Liver (tissue), 9 donors: ENCODE data around the gene PRKCH. TPM values are rescaled to one million over a fixed set of nuclear protein-coding genes. Genes with fewer than 3 reads are reported as not detected.

Experiments used
- DNase-seq: peaks from one replicate; pipeline ENCODE4 v3.0.0-alpha.2; 2017; ENCODE audit warnings: low spot score
- H3K27ac ChIP-seq, 2 donors: one replicate each; pipeline ENCODE4 v1.7.0; 2013; ENCODE audit warnings: inconsistent platforms in 2 of 2, low read length in 2 of 2, control low read depth in 1 of 2, low read depth in 1 of 2, mild to moderate bottlenecking in 1 of 2
- H3K27me3 ChIP-seq, 4 donors: one replicate each; pipeline versions ENCODE4 v1.6.1 to v1.7.0; 2013; ENCODE audit warnings: low read length in 3 of 4, inconsistent platforms in 1 of 4, mild to moderate bottlenecking in 1 of 4, moderate library complexity in 1 of 4; ENCODE audit not compliant: control insufficient read depth in 4 of 4, insufficient read depth in 4 of 4
- H3K36me3 ChIP-seq, 4 donors: one replicate each; pipeline versions ENCODE4 v1.6.1 to v1.7.0; 2013; ENCODE audit warnings: low read length in 3 of 4, mild to moderate bottlenecking in 3 of 4, low read depth in 1 of 4, moderate library complexity in 1 of 4; ENCODE audit not compliant: control insufficient read depth in 4 of 4, insufficient read depth in 3 of 4
- H3K4me1 ChIP-seq, 4 donors: one replicate each; pipeline versions ENCODE4 v1.6.1 to v1.7.0; 2013; ENCODE audit warnings: low read length in 3 of 4, mild to moderate bottlenecking in 3 of 4, moderate library complexity in 1 of 4; ENCODE audit not compliant: control insufficient read depth in 4 of 4, insufficient read depth in 4 of 4
- H3K4me3 ChIP-seq, 3 donors: one replicate each; pipeline versions ENCODE4 v1.6.1 to v1.7.0; 2013; ENCODE audit warnings: low read length in 3 of 3, control low read depth in 1 of 3, low read depth in 1 of 3, mild to moderate bottlenecking in 1 of 3
- H3K9ac ChIP-seq, 2 donors: one replicate each; pipeline ENCODE4 v1.7.0; 2013; ENCODE audit warnings: low read length in 2 of 2, mild to moderate bottlenecking in 2 of 2, moderate library complexity in 2 of 2, control low read depth in 1 of 2, low read depth in 1 of 2
- H3K9me3 ChIP-seq, 4 donors: one replicate each; pipeline versions ENCODE4 v1.6.1 to v1.7.0; 2013; ENCODE audit warnings: low read length in 3 of 4; ENCODE audit not compliant: control insufficient read depth in 4 of 4
- EGR1 ChIP-seq, 2 donors: IDR thresholded peaks; 2 replicates each; pipeline ENCODE4 v1.6.1; 2016 to 2018; ENCODE audit warnings: antibody characterized with exemption in 2 of 2, low read depth in 2 of 2
- FOXA1 ChIP-seq: IDR thresholded peaks from 2 replicates; pipeline ENCODE4 v1.6.1; 2016; ENCODE audit warnings: antibody characterized with exemption
- FOXA2 ChIP-seq: IDR thresholded peaks from 2 replicates; pipeline ENCODE4 v1.6.1; 2016; ENCODE audit warnings: antibody characterized with exemption
- GABPA ChIP-seq, 2 donors: IDR thresholded peaks in 1 of 2; conservative IDR thresholded peaks in 1 of 2; 2 replicates each; pipeline ENCODE4 v1.6.1; 2016; ENCODE audit warnings: antibody characterized with exemption in 2 of 2, mild to moderate bottlenecking in 1 of 2, moderate library complexity in 1 of 2
- HNF4A ChIP-seq, 2 donors: conservative IDR thresholded peaks; 2 replicates each; pipeline ENCODE4 v1.6.1; 2016; ENCODE audit warnings: antibody characterized with exemption in 2 of 2, mild to moderate bottlenecking in 2 of 2
- HNF4G ChIP-seq: IDR thresholded peaks from 2 replicates; pipeline ENCODE4 v1.6.1; 2016; ENCODE audit warnings: antibody characterized with exemption
- JUND ChIP-seq, 2 donors: IDR thresholded peaks; 2 replicates each; pipeline ENCODE4 v1.6.1; 2016; ENCODE audit warnings: antibody characterized with exemption in 2 of 2
- NR2F2 ChIP-seq: IDR thresholded peaks from 2 replicates; pipeline ENCODE4 v1.6.1; 2016; ENCODE audit warnings: antibody characterized with exemption
- RAD21 ChIP-seq, 2 donors: IDR thresholded peaks; 2 replicates each; pipeline ENCODE4 v1.6.1; 2016; ENCODE audit warnings: antibody characterized with exemption in 2 of 2, mild to moderate bottlenecking in 2 of 2
- RXRA ChIP-seq, 2 donors: IDR thresholded peaks; 2 replicates each; pipeline ENCODE4 v1.6.1; 2017 to 2018; ENCODE audit warnings: antibody characterized with exemption in 2 of 2, mild to moderate bottlenecking in 1 of 2
- SP1 ChIP-seq: IDR thresholded peaks from 2 replicates; pipeline ENCODE4 v1.6.1; 2018; ENCODE audit warnings: antibody characterized with exemption, mild to moderate bottlenecking
- TAF1 ChIP-seq: conservative IDR thresholded peaks from 2 replicates; pipeline ENCODE4 v1.6.1; 2016; ENCODE audit warnings: antibody characterized with exemption, mild to moderate bottlenecking
- YY1 ChIP-seq: IDR thresholded peaks from 2 replicates; pipeline ENCODE4 v1.6.1; 2016; ENCODE audit warnings: antibody characterized with exemption, mild to moderate bottlenecking
- WGBS: extraction: QIAGEN DNeasy Blood & Tissue Kit; methylation state at CpG from one replicate; pipeline ENCODE4 v1.1.7; 2013; 5-methylcytosine and 5-hydroxymethylcytosine counted together
- polyA plus RNA-seq, 2 donors: library from polyadenylated mRNA; stranded (reverse) in 1 of 2; unstranded in 1 of 2; fragments of 200-250 nt in 1 of 2; fragments of >200 nt in 1 of 2; fragmentation: Nextera tagmentation in 1 of 2; extraction: Ambion mirVana in 1 of 2; gene quantifications; one replicate each; pipeline versions ENCODE4 v1.2.1 to v1.2.3, GENCODE V29; 2013 to 2015
- total RNA-seq, 2 donors: library from RNA; depleted of rRNA; stranded (reverse); fragments of >200 nt; gene quantifications; one replicate each; pipeline ENCODE4 v1.2.3, GENCODE V29; 2014
- TF ChIP-seq, protein P1 (sequence below): IDR thresholded peaks from 2 replicates; pipeline ENCODE4 v1.6.1; 2016; ENCODE audit warnings: antibody characterized with exemption
- TF ChIP-seq, protein P2 (sequence below): fragments of 150-350 bp; IDR thresholded peaks from 2 replicates; pipeline ENCODE4 v1.5.1; 2017; ENCODE audit warnings: improper control_type of control experiment, low read depth, low read length; ENCODE audit not compliant: missing input control
- TF ChIP-seq, protein P3 (sequence below): IDR thresholded peaks from 2 replicates; pipeline ENCODE4 v1.6.1; 2016; ENCODE audit warnings: antibody characterized with exemption
- TF ChIP-seq, protein P4 (sequence below): IDR thresholded peaks from 2 replicates; pipeline ENCODE4 v1.6.1; 2016; ENCODE audit warnings: antibody characterized with exemption, mild to moderate bottlenecking
- TF ChIP-seq, protein P5 (sequence below): IDR thresholded peaks from 2 replicates; pipeline ENCODE4 v1.6.1; 2016; ENCODE audit warnings: antibody characterized with exemption
- donor health status: healthy.
- donor health status: healthy.
- donor health status: healthy.
- donor health status: healthy.
- donor health status: healthy.

The PRKCH gene
- total and polyA plus RNA-seq, 4 donors: 3.9 to 13.7 (median 7.0) TPM

DNA sequence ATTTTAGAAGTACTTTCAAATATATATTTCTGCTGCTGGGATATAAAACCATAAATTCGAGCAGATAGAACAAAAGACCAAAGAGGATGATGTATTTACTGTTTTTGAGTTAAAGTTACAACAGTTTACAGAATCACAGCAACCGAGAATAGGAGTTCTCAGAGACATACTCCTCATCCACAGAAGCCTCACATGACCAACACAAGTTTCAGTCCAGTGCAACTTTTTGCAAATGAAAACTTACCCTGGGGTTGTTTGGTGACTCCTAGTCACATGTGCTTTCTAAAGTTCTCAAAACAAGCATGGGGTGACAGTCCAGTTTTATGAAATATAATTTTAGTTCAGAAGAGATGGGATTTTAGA lies 117.1 kb downstream of the PRKCH start:
- Histone ChIP-seq H3K9ac (peak overlapping the region in 1 of 2 donors; percentile 30), H3K4me1 (peaks cover 5 to 13% (median 9%) of the 10 kb centered on the region in 4 donors), H3K4me3 (no peak overlapping the region), H3K36me3 (no peaks in the 10 kb centered on the region), H3K9me3 (no peaks in the 10 kb centered on the region), H3K27me3 (no peaks in the 10 kb centered on the region), H3K27ac (peak overlapping the region; percentile 5 to 31)
- 60% methylated on average over 2 of the region's 2 CpGs for WGBS
- no peak for TF ChIP-seq RXRA (IDR thresholded peaks at IDR 0.05)
- no peak for TF ChIP-seq TAF1
- peak in 1 of 2 donors; percentile 29 for TF ChIP-seq GABPA (IDR thresholded peaks at IDR 0.05 in 1 of 2, conservative IDR thresholded peaks at IDR 0.05 in 1 of 2)
- no peak for TF ChIP-seq SP1
- TF ChIP-seq, protein P1, sequence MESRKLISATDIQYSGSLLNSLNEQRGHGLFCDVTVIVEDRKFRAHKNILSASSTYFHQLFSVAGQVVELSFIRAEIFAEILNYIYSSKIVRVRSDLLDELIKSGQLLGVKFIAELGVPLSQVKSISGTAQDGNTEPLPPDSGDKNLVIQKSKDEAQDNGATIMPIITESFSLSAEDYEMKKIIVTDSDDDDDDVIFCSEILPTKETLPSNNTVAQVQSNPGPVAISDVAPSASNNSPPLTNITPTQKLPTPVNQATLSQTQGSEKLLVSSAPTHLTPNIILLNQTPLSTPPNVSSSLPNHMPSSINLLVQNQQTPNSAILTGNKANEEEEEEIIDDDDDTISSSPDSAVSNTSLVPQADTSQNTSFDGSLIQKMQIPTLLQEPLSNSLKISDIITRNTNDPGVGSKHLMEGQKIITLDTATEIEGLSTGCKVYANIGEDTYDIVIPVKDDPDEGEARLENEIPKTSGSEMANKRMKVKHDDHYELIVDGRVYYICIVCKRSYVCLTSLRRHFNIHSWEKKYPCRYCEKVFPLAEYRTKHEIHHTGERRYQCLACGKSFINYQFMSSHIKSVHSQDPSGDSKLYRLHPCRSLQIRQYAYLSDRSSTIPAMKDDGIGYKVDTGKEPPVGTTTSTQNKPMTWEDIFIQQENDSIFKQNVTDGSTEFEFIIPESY: peak; percentile 34
- TF ChIP-seq, protein P2, sequence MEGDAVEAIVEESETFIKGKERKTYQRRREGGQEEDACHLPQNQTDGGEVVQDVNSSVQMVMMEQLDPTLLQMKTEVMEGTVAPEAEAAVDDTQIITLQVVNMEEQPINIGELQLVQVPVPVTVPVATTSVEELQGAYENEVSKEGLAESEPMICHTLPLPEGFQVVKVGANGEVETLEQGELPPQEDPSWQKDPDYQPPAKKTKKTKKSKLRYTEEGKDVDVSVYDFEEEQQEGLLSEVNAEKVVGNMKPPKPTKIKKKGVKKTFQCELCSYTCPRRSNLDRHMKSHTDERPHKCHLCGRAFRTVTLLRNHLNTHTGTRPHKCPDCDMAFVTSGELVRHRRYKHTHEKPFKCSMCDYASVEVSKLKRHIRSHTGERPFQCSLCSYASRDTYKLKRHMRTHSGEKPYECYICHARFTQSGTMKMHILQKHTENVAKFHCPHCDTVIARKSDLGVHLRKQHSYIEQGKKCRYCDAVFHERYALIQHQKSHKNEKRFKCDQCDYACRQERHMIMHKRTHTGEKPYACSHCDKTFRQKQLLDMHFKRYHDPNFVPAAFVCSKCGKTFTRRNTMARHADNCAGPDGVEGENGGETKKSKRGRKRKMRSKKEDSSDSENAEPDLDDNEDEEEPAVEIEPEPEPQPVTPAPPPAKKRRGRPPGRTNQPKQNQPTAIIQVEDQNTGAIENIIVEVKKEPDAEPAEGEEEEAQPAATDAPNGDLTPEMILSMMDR: no peak
- DNase-seq: no peak

DNA sequence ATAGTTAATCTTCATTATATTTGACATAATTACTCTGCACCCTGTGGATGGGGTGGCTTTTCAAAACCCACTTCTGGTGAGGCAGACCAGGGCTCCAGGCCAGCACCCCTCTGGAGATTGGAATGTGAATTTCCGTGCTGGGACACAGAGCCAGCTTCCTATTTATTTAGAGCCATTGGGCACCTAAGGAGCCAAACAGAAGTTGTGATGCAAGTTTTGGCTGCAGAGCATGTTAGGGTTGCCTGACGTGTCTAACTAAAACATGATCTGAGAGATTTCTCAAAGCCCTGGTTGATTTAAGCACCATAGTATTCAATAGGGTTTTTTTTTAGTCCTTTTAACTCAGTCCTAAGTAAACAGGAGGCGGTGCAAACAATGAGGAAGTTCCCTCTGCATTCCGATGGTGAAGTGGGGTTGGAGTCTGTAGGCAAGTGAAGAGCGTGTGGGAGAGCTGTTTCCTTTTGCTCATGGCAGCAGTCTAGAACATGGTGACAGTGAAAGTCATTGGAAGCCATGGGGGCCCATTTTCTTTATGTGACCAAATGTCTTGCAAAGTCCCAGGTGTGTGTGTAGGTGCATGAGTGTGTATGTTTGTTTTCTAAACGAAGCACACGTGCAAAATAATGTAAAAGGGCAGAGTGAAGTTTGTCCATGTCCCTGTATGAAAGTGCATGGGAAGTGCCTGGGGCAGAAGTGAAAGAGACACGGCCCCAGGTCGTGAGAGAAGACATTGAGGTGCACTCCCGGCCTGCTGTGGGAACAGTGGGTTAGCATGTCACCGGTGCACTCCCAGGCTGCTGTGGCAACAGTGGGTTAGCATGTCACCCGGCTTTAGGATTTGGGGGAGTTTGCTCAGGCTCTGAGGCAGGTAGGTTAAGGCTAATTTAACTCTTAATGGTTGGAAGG lies 117.7 kb downstream of the PRKCH start:
- H3K27me3 ChIP-seq: no peaks in the 10 kb centered on the region
- 19% methylated on average over 12 of the region's 12 CpGs for WGBS
- peak overlapping the region in 1 of 3 donors; percentile 27 for H3K4me3 ChIP-seq
- peak overlapping the region in 1 of 2 donors; percentile 30 for H3K9ac ChIP-seq
- DNase-seq: no peak
- H3K4me1 ChIP-seq: peaks cover 5 to 13% (median 9%) of the 10 kb centered on the region in 4 donors
- no peaks in the 10 kb centered on the region for H3K36me3 ChIP-seq
- peak overlapping the region; percentile 5 to 31 for H3K27ac ChIP-seq
- no peaks in the 10 kb centered on the region for H3K9me3 ChIP-seq
- TF ChIP-seq TAF1: peak; percentile 13
- TF ChIP-seq, protein P1: peak; percentile 23
- TF ChIP-seq RXRA (IDR thresholded peaks at IDR 0.05): peak in 1 of 2 donors; percentile 54
- TF ChIP-seq, protein P2: no peak
- TF ChIP-seq FOXA1: peak; percentile 52
- TF ChIP-seq, protein P3, sequence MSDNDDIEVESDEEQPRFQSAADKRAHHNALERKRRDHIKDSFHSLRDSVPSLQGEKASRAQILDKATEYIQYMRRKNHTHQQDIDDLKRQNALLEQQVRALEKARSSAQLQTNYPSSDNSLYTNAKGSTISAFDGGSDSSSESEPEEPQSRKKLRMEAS: peak; percentile 60
- no peak for TF ChIP-seq NR2F2
- peak; percentile 28 to 30 for TF ChIP-seq RAD21 (IDR thresholded peaks at IDR 0.05)
- TF ChIP-seq, protein P4, sequence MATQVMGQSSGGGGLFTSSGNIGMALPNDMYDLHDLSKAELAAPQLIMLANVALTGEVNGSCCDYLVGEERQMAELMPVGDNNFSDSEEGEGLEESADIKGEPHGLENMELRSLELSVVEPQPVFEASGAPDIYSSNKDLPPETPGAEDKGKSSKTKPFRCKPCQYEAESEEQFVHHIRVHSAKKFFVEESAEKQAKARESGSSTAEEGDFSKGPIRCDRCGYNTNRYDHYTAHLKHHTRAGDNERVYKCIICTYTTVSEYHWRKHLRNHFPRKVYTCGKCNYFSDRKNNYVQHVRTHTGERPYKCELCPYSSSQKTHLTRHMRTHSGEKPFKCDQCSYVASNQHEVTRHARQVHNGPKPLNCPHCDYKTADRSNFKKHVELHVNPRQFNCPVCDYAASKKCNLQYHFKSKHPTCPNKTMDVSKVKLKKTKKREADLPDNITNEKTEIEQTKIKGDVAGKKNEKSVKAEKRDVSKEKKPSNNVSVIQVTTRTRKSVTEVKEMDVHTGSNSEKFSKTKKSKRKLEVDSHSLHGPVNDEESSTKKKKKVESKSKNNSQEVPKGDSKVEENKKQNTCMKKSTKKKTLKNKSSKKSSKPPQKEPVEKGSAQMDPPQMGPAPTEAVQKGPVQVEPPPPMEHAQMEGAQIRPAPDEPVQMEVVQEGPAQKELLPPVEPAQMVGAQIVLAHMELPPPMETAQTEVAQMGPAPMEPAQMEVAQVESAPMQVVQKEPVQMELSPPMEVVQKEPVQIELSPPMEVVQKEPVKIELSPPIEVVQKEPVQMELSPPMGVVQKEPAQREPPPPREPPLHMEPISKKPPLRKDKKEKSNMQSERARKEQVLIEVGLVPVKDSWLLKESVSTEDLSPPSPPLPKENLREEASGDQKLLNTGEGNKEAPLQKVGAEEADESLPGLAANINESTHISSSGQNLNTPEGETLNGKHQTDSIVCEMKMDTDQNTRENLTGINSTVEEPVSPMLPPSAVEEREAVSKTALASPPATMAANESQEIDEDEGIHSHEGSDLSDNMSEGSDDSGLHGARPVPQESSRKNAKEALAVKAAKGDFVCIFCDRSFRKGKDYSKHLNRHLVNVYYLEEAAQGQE: peak; percentile 45
- TF ChIP-seq FOXA2: peak; percentile 91
- TF ChIP-seq SP1: peak; percentile 71
- TF ChIP-seq YY1: peak; percentile 49
- TF ChIP-seq GABPA (IDR thresholded peaks at IDR 0.05 in 1 of 2, conservative IDR thresholded peaks at IDR 0.05 in 1 of 2): no peak
- TF ChIP-seq HNF4G: no peak
- TF ChIP-seq, protein P5, sequence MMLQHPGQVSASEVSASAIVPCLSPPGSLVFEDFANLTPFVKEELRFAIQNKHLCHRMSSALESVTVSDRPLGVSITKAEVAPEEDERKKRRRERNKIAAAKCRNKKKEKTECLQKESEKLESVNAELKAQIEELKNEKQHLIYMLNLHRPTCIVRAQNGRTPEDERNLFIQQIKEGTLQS: peak; percentile 80
- peak; percentile 46 to 60 for TF ChIP-seq JUND (IDR thresholded peaks at IDR 0.05)
- peak in 1 of 2 donors; percentile 35 for TF ChIP-seq EGR1 (IDR thresholded peaks at IDR 0.05; ENCODE audit: low read depth in 2 of 2)
- peak; percentile 44 to 49 for TF ChIP-seq HNF4A (conservative IDR thresholded peaks at IDR 0.05)
